Gastroesophageal sphincter (tissue), 3 donors: Measurements from ENCODE around the gene EHMT1.

Experiments used
- CTCF ChIP-seq, 4 experiments: fragments of 200-600 bp in 2 of 4; fragments of 450-650 bp in 2 of 4; sonication (generic) in 1 of 4; IDR thresholded peaks; one replicate each; pipeline ENCODE4 v1.5.1; 2017 to 2019; ENCODE audit warnings: antibody characterized with exemption in 4 of 4, mild to moderate bottlenecking in 2 of 4, moderate library complexity in 2 of 4
- EP300 ChIP-seq: sonication (generic); formaldehyde crosslinking; IDR thresholded peaks from one replicate; pipeline ENCODE4 v1.6.1; 2017; ENCODE audit warnings: antibody characterized with exemption, mild to moderate bottlenecking
- POLR2A ChIP-seq, 2 donors: fragments of 450-650 bp; IDR thresholded peaks; one replicate each; pipeline ENCODE4 v1.6.1; 2017; ENCODE audit warnings: antibody characterized with exemption in 2 of 2, mild to moderate bottlenecking in 2 of 2, moderate library complexity in 1 of 2

- TF ChIP-seq CTCF (IDR thresholded peaks at IDR 0.05) (no peak), POLR2A (IDR thresholded peaks at IDR 0.05) (no peak), EP300 (no peak)
Observed at GRCh38 chr9:137679249-137679648, 60.4 kb downstream of the EHMT1 start.
